ENCODE data around the gene CSF2RB. TPM values are rescaled to one million over a fixed set of nuclear protein-coding genes. Genes with fewer than 3 reads are reported as not detected.

The CSF2RB gene
- total RNA-seq, 1 experiment from 2014 or later = not detected

DNA sequence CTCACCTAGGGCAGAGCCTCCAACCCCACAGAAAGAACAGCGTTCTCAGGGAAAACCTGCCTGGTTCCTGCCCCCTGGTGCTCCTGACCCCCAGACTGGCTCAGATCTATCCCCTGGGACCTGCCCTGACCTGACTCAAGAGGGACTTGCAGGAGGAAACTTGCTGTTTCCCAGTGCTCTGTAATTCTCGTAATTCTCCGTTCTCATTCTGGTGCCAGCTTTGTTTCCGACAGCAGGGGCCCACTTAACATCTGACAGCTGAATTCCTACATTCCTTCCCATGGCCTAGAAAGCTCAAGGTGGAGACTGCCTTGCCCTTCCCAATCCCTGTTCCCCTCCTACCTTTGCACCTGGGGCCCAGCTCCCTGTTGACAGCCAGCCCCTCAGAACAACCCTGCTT, 12.5 kb upstream of the CSF2RB start:
- no peaks in the 10 kb centered on the region for H3K4me1 Mint-ChIP-seq (ENCODE audit: low read depth, unreplicated experiment)
- CTCF ChIA-PET = no interaction called here
- intact Hi-C loops (cut with micrococcal nuclease; ENCODE audit: unreplicated experiment) = no loop called here
- peaks cover 2% of the 10 kb centered on the region for H3K9me3 Mint-ChIP-seq (ENCODE audit: low read depth, unreplicated experiment)
- no peak overlapping the region for H3K27ac Mint-ChIP-seq (ENCODE audit: unreplicated experiment)
- TF ChIP-seq, protein P1, sequence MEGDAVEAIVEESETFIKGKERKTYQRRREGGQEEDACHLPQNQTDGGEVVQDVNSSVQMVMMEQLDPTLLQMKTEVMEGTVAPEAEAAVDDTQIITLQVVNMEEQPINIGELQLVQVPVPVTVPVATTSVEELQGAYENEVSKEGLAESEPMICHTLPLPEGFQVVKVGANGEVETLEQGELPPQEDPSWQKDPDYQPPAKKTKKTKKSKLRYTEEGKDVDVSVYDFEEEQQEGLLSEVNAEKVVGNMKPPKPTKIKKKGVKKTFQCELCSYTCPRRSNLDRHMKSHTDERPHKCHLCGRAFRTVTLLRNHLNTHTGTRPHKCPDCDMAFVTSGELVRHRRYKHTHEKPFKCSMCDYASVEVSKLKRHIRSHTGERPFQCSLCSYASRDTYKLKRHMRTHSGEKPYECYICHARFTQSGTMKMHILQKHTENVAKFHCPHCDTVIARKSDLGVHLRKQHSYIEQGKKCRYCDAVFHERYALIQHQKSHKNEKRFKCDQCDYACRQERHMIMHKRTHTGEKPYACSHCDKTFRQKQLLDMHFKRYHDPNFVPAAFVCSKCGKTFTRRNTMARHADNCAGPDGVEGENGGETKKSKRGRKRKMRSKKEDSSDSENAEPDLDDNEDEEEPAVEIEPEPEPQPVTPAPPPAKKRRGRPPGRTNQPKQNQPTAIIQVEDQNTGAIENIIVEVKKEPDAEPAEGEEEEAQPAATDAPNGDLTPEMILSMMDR (IDR thresholded peaks at IDR 0.05; ENCODE audit: unreplicated experiment) = no peak
- DNase-seq = no peak
- BruUV-seq (replicated peaks) = no TSS peak
- no peak overlapping the region for H3K4me3 Mint-ChIP-seq (ENCODE audit: low read depth, unreplicated experiment)
- H3K36me3 Mint-ChIP-seq (ENCODE audit: insufficient read depth, unreplicated experiment) = no peaks in the 10 kb centered on the region
- peaks cover 100% of the 10 kb centered on the region for H3K27me3 Mint-ChIP-seq (ENCODE audit: unreplicated experiment)

DNA sequence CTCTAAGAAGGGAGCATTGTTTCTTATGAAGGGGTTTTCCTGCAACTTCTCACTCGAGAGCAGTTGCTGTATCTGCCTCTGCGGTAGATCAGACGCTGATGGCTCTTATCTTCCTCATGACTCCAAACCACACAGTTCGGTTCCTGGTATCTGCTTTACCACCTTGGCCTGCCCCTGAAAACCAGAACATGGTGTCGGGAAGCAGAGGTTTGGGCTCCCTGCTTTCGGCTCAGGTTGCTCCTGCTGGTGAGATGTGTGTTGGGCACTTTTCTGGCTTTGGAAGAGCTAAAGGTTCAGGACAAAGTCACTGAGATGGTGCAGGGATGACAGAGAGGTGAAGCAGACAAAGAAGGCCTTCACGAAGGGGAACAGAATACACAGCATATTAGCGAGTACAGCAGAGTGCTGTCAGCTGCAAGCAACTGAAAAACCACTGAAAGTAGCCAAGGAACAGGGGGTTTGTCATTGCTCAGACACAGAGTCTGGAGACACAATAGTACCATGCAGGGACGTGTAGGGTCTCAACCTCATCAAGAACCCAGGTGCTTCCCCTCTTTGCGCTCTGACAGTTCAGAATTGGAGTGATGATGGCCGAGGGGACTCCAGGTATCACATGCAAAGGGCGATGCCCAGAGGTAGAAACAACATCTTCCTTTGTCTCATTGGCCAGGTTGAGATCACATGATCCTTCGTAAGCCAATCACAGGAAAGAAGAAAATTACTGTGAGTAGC, 11.9 kb upstream of the CSF2RB start:
- H3K27ac Mint-ChIP-seq (ENCODE audit: unreplicated experiment) = no peak overlapping the region
- no peaks in the 10 kb centered on the region for H3K9me3 Mint-ChIP-seq (ENCODE audit: low read depth, unreplicated experiment)
- CTCF ChIA-PET = no interaction called here
- BruUV-seq (replicated peaks) = no TSS peak
- H3K4me1 Mint-ChIP-seq (ENCODE audit: low read depth, unreplicated experiment) = no peaks in the 10 kb centered on the region
- no peak overlapping the region for H3K4me3 Mint-ChIP-seq (ENCODE audit: low read depth, unreplicated experiment)
- no peak for DNase-seq
- intact Hi-C loops (cut with micrococcal nuclease; ENCODE audit: unreplicated experiment) = no loop called here
- TF ChIP-seq, protein P1 (IDR thresholded peaks at IDR 0.05; ENCODE audit: unreplicated experiment) = no peak
- H3K36me3 Mint-ChIP-seq (ENCODE audit: insufficient read depth, unreplicated experiment) = no peaks in the 10 kb centered on the region
- H3K27me3 Mint-ChIP-seq (ENCODE audit: unreplicated experiment) = peaks cover 100% of the 10 kb centered on the region

DNA sequence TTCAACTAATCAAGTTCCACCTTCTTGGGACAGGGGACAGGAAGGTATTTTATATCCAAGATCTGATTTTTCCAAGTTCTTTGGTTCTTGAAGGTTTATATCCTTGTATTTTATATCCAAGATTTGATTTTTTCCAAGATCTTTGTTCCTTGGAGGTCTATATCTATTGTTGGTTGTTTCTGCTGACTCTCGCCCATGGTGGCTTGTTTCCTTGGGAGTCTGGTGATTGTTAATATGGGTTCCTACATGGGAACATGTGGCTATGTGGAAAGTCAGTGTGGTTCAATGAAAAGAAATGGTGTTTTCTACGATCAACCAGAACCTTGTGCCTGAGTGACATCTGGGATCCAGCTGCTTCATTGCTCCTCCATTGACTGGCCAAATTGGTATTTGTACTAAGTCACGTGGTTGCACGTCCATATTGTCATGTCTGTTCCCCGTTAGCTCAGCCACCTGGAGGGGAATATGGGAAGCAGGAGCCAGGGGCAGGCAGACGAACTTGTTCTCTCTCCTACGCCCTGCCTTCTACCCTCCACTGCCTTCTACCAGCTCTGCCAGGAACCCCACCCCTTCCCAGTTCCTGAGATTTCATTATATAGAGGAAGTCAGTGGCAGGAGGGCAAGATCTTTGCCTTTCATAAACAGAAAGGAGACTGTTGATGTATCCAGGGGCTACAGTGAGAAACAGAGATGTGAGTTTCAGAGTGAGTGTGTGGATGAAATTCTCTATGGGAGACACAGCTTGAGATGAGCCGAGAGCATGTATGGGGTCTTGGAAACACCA, 11.1 kb upstream of the CSF2RB start:
- H3K27ac Mint-ChIP-seq (ENCODE audit: unreplicated experiment) = no peak overlapping the region
- H3K9me3 Mint-ChIP-seq (ENCODE audit: low read depth, unreplicated experiment) = no peaks in the 10 kb centered on the region
- BruUV-seq (replicated peaks) = no TSS peak
- TF ChIP-seq, protein P1 (IDR thresholded peaks at IDR 0.05; ENCODE audit: unreplicated experiment) = no peak
- H3K4me3 Mint-ChIP-seq (ENCODE audit: low read depth, unreplicated experiment) = no peak overlapping the region
- H3K27me3 Mint-ChIP-seq (ENCODE audit: unreplicated experiment) = peaks cover 99% of the 10 kb centered on the region
- H3K4me1 Mint-ChIP-seq (ENCODE audit: low read depth, unreplicated experiment) = no peaks in the 10 kb centered on the region
- no peak for DNase-seq
- CTCF ChIA-PET = no interaction called here
- H3K36me3 Mint-ChIP-seq (ENCODE audit: insufficient read depth, unreplicated experiment) = no peaks in the 10 kb centered on the region
- intact Hi-C loops (cut with micrococcal nuclease; ENCODE audit: unreplicated experiment) = no loop called here

DNA sequence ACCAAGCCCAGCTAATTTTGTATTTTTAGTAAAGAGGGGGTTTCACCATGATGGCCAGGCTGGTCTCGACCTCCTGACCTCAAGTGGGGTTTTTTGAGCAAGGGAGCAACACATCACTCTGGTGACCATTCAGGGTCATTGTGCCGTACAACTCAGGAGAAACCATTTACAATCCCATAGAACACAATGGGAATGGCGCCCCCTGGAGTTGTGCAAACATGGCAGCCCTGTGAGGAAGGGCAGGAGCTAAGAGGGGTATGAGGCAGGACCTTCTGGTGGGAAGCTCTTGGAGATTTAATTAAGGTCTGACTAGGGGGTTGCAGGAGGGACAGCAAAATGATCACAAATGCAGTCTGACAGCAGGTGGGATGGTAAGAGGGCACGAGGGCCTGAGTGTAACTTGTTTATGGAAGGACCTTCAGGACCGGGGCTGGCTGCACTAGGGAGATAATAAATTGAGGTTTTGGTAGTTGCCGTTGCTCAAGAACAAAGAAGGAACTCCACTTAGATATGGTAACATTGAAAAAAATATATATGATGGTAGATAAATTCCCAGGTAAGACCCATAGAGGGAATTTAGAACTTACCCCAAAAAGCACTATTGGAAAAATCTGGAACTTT, 9.1 kb upstream of the CSF2RB start:
- Mint-ChIP-seq H3K9me3 (ENCODE audit: low read depth, unreplicated experiment) (no peaks in the 10 kb centered on the region), H3K27ac (ENCODE audit: unreplicated experiment) (no peak overlapping the region), H3K36me3 (ENCODE audit: insufficient read depth, unreplicated experiment) (no peaks in the 10 kb centered on the region), H3K4me1 (ENCODE audit: low read depth, unreplicated experiment) (no peaks in the 10 kb centered on the region), H3K27me3 (ENCODE audit: unreplicated experiment) (peaks cover 99% of the 10 kb centered on the region), H3K4me3 (ENCODE audit: low read depth, unreplicated experiment) (no peak overlapping the region)
- BruUV-seq (replicated peaks) = no TSS peak
- intact Hi-C loops (cut with micrococcal nuclease; ENCODE audit: unreplicated experiment) = no loop called here
- TF ChIP-seq, protein P1 (IDR thresholded peaks at IDR 0.05; ENCODE audit: unreplicated experiment) = no peak
- CTCF ChIA-PET = no interaction called here
- no peak for DNase-seq
